GM12878 (cell line): Measurements from ENCODE around the gene PTPRC. TPM values are rescaled to one million over a fixed set of nuclear protein-coding genes. Genes with fewer than 3 reads are reported as not detected.

Experiments used
- ATAC-seq: fragments of 200-7000 bp; cut with Tn5 transposase; 3 replicates; pipeline ENCODE4 v1.9.1; 2020; ENCODE audit warnings: mild to moderate bottlenecking, moderate library complexity
- BruUV-seq: library from RNA; stranded (reverse); fragments of 400-500 nt; replicated peaks from 2 replicates; lab custom pipeline; 2021; lab: Mats Ljungman, UMichigan
- CTCF ChIA-PET: fragments of 300-600 bp; sonication (Branson Sonifier 250); formaldehyde crosslinking; extraction: SDS; loops from one replicate; lab custom pipeline; 2021; ENCODE audit warnings: inconsistent platforms; lab: Yijun Ruan, JAX
- POLR2A ChIA-PET: fragments of 350-600 bp; formaldehyde crosslinking; extraction: SDS; loops from one replicate; lab custom pipeline; 2021; ENCODE audit warnings: inconsistent platforms; lab: Charles Lee
- RAD21 ChIA-PET: fragments of 300-600 bp; sonication (Branson Sonifier 250); formaldehyde crosslinking; loops from one replicate; lab custom pipeline; 2023; ENCODE audit warnings: antibody characterized with exemption; ENCODE audit not compliant: unreplicated experiment; lab: Charles Lee
- SMC1A ChIA-PET: fragments of 300-600 bp; sonication (Branson Sonifier 250); formaldehyde crosslinking; loops from one replicate; lab custom pipeline; 2023; ENCODE audit not compliant: unreplicated experiment, uncharacterized antibody; lab: Charles Lee
- DNase-seq: peaks from one replicate; pipeline ENCODE4 v3.0.0-alpha.2; 2011; ENCODE audit warnings: low read depth, low spot score
- FAIRE-seq: peaks from 3 replicates; lab custom pipeline; 2011; peaks lifted over from hg19 to GRCh38; lab: Jason Lieb, UNC
- H2AFZ ChIP-seq: 2 replicates; pipeline ENCODE4 v1.6.0; 2011; ENCODE audit warnings: low read depth, low read length, control low read depth; ENCODE audit not compliant: control insufficient read depth
- H3K27ac ChIP-seq: 2 replicates; pipeline ENCODE4 v1.5.1; 2011; ENCODE audit warnings: control low read depth; ENCODE audit not compliant: control insufficient read depth, insufficient read depth
- H3K27me3 ChIP-seq, 2 experiments: replicated peaks in 1 of 2; 2 replicates each; pipeline versions ENCODE4 v1.6.0 to v1.6.1; 2011; ENCODE audit warnings: low read length in 1 of 2; ENCODE audit not compliant: control insufficient read depth in 2 of 2, insufficient read depth in 2 of 2
- H3K36me3 ChIP-seq, 2 experiments: 2 replicates each; pipeline ENCODE4 v1.5.1; 2011; ENCODE audit warnings: low read length in 1 of 2; ENCODE audit not compliant: control insufficient read depth in 2 of 2, insufficient read depth in 2 of 2
- H3K4me1 ChIP-seq: 2 replicates; pipeline ENCODE4 v1.6.1; 2011; ENCODE audit warnings: mild to moderate bottlenecking, low read length, moderate library complexity, mixed read lengths; ENCODE audit not compliant: control insufficient read depth, insufficient read depth
- H3K4me2 ChIP-seq: 2 replicates; pipeline ENCODE4 v1.6.0; 2011; ENCODE audit warnings: control low read depth; ENCODE audit not compliant: control insufficient read depth, insufficient read depth
- H3K4me3 ChIP-seq: fragments of 200-600 bp; sonication (generic); 2 replicates; pipeline ENCODE4 v1.5.1; 2016
- H3K79me2 ChIP-seq: 2 replicates; pipeline ENCODE4 v1.6.0; 2011; ENCODE audit warnings: low read length; ENCODE audit not compliant: control insufficient read depth, insufficient read depth
- H3K9ac ChIP-seq: 2 replicates; pipeline ENCODE4 v1.8.0; 2011; ENCODE audit warnings: low read length, control low read depth, mixed read lengths; ENCODE audit not compliant: control insufficient read depth, insufficient read depth
- H3K9me3 ChIP-seq: replicated peaks from 3 replicates; pipeline ENCODE4 v1.5.1; 2011; ENCODE audit warnings: mild to moderate bottlenecking, low read length; ENCODE audit not compliant: control insufficient read depth, insufficient read depth
- H4K20me1 ChIP-seq: 2 replicates; pipeline ENCODE4 v1.6.0; 2011; ENCODE audit not compliant: control insufficient read depth, insufficient read depth
- BHLHE40 ChIP-seq, 2 experiments: fragments of 450-650 bp in 1 of 2; IDR thresholded peaks; 2 replicates each; pipeline ENCODE4 v1.6.1; 2011 to 2017; ENCODE audit warnings: low read depth in 2 of 2, borderline replicate concordance in 1 of 2, improper control_type of control experiment in 1 of 2, low read length in 1 of 2, mild to moderate bottlenecking in 1 of 2
- CBX5 ChIP-seq: sonication (generic); IDR thresholded peaks from 2 replicates; pipeline ENCODE4 v1.6.1; 2016; ENCODE audit warnings: low read depth, moderate library complexity, mild to moderate bottlenecking, inconsistent platforms
- HDGF ChIP-seq: fragments of 450-650 bp; IDR thresholded peaks from 2 replicates; pipeline ENCODE4 v1.6.1; 2016; ENCODE audit warnings: antibody characterized with exemption
- MEF2B ChIP-seq: fragments of 450-650 bp; IDR thresholded peaks from 2 replicates; pipeline ENCODE4 v1.6.1; 2018; ENCODE audit warnings: mild to moderate bottlenecking, moderate library complexity; ENCODE audit not compliant: partially characterized antibody, poor library complexity, severe bottlenecking
- PML ChIP-seq: IDR thresholded peaks from 2 replicates; pipeline ENCODE4 v1.6.1; 2012; ENCODE audit warnings: low read length, inconsistent platforms
- POLR2A ChIP-seq: IDR thresholded peaks from 2 replicates; pipeline ENCODE4 v1.6.1; 2011; ENCODE audit warnings: low read depth, mild to moderate bottlenecking, low read length
- POU2F2 ChIP-seq: IDR thresholded peaks from 3 replicates; pipeline ENCODE4 v1.6.1; 2011; ENCODE audit warnings: low read depth, mild to moderate bottlenecking, low read length, borderline replicate concordance
- SMAD1 ChIP-seq: fragments of 450-650 bp; IDR thresholded peaks from 2 replicates; pipeline ENCODE4 v1.6.1; 2018; ENCODE audit warnings: mild to moderate bottlenecking, low read depth; ENCODE audit not compliant: partially characterized antibody
- TAF1 ChIP-seq: IDR thresholded peaks from 2 replicates; pipeline ENCODE4 v1.6.1; 2011; ENCODE audit warnings: mild to moderate bottlenecking, low read depth, low read length, borderline replicate concordance
- TCF12 ChIP-seq: IDR thresholded peaks from 2 replicates; pipeline ENCODE4 v1.6.1; 2011; ENCODE audit warnings: low read depth, mild to moderate bottlenecking, low read length
- YY1 ChIP-seq: IDR thresholded peaks from 2 replicates; pipeline ENCODE4 v1.6.1; 2011; ENCODE audit warnings: low read depth, mild to moderate bottlenecking, low read length
- ZZZ3 ChIP-seq: IDR thresholded peaks from 2 replicates; pipeline ENCODE4 v1.6.1; 2011; ENCODE audit warnings: low read depth; ENCODE audit not compliant: control insufficient read depth, insufficient read length
- WGBS: methylation state at CpG from one replicate; pipeline ENCODE4 v1.1.6; 2016; ENCODE audit warnings: low lambda C conversion rate; ENCODE audit not compliant: insufficient replicate concordance, insufficient coverage; ENCODE audit errors: missing lambda C conversion rate; 5-methylcytosine and 5-hydroxymethylcytosine counted together
- in situ Hi-C: fragments of 300-500 bp; cut with MboI; formaldehyde crosslinking; loops from 9 replicates; pipeline ENCODE4 v1.14.3; 2018; ENCODE audit warnings: mixed read lengths
- intact Hi-C: fragments of 100-400 bp; cut with micrococcal nuclease; formaldehyde crosslinking; loops from one replicate; pipeline ENCODE4 v1.14.2; 2022; ENCODE audit not compliant: unreplicated experiment
- polyA plus RNA-seq, 11 experiments: library from polyadenylated mRNA; depleted of rRNA in 4 of 11; unstranded in 6 of 11; stranded (reverse) in 5 of 11; fragments of >200 nt; fragmentation: Nextera tagmentation in 4 of 11; fragmentation: Illumina TruSeq in 1 of 11; extraction: Ambion mirVana in 4 of 11; extraction: Trizol in 1 of 11; gene quantifications; 1 replicate in 1 of 11; 2 replicates in 10 of 11; pipeline versions ENCODE4 v1.2.1 to v1.2.3, GENCODE V29; 2011 to 2016; ENCODE audit warnings: inconsistent platforms in 2 of 11, missing spikeins in 2 of 11, low read depth in 1 of 11
- total RNA-seq, 4 experiments: library from RNA; depleted of rRNA in 3 of 4; stranded (reverse); fragments of >200 nt in 3 of 4; fragmentation: Illumina TruSeq in 1 of 4; extraction: Trizol in 1 of 4; gene quantifications; 2 replicates each; pipeline versions ENCODE4 v1.2.1 to v1.2.3, GENCODE V29; 2013 to 2021
- TF ChIP-seq, protein P1 (sequence below): fragments of 450-650 bp; IDR thresholded peaks from 2 replicates; pipeline ENCODE4 v1.6.1; 2017; ENCODE audit warnings: mild to moderate bottlenecking, moderate library complexity
- TF ChIP-seq, protein P2 (sequence below): fragments of 450-650 bp; IDR thresholded peaks from 2 replicates; pipeline ENCODE4 v1.6.1; 2016; ENCODE audit warnings: mild to moderate bottlenecking
- TF ChIP-seq, protein P3 (sequence below): IDR thresholded peaks from 2 replicates; pipeline ENCODE4 v1.6.1; 2012; ENCODE audit warnings: low read length, inconsistent platforms

PTPRC gene
- total and polyA plus RNA-seq, 10 of the 15 experiments (the other 5 are each of a cell fraction or from before 2014, with no cell fraction given) = 72.9 to 221 (median 118) TPM

DNA sequence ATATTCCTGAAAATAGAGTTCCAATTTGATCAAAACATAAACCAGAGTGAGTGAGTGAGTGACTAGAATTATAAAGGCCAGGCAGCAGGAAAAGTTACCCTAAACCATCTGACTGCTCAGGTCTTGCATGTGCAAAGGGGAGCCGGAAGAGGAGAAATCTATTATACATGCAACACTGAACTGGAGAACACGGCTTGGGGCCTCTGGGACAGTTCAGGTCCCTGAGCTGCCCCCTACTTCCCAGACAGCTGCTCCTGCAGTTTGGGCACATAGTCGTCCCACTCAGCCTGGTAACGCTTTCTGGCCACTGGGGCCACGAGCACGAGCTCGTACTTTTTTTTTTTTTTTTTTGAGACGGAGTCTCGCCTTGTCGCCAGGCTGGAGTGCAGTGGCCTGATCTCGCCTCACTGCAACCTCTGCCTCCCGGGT is 40.1 kb downstream of the PTPRC start:
- H3K79me2 ChIP-seq = peaks cover 21% of the 10 kb centered on the region
- ChIA-PET SMC1A (interaction anchor here (0.6 to 2.7 kb wide), 13 partner anchors 9 to 84 kb away, joined by 3 to 12 read pairs (median 5); partner anchors contain the start of gene PTPRC), CTCF (interaction anchor here (0.6 to 0.9 kb wide), 4 partner anchors 11 to 428 kb away, joined by 3 to 4 read pairs (median 4); no protein-coding TSS in a partner anchor)

More for the DNA sequence above, 40.1 kb downstream of the PTPRC start:
- FAIRE-seq = no peak
- BruUV-seq = no TSS peak
- H3K4me1 ChIP-seq = peaks cover 64% of the 10 kb centered on the region
- H2AFZ ChIP-seq = peak overlapping the region; percentile 29
- H3K36me3 ChIP-seq = peaks cover 3 to 5% of the 10 kb centered on the region in 2 experiments; a peak in 3 of 4 replicates
- POLR2A ChIA-PET = interaction anchor here (0.5 to 3.6 kb wide), 16 partner anchors 8 to 712 kb away, joined by 3 to 17 read pairs (median 4); no protein-coding TSS in a partner anchor
- peak overlapping the region; percentile 18; the same call in 1 of the 2 replicates for H3K4me3 ChIP-seq
- H3K9me3 ChIP-seq = no peaks in the 10 kb centered on the region; the same call in 1 of the 3 replicates
- in situ Hi-C loops (loop anchor here (10.0 to 25.0 kb wide), 3 partner anchors 514 to 1142 kb away; partner anchors contain the start of genes C1orf53 and LHX9), intact Hi-C loops (loop anchor here (2.0 kb wide), 1 partner anchor 14 kb away; no protein-coding TSS in a partner anchor)
- no peaks in the 10 kb centered on the region for H4K20me1 ChIP-seq
- TF ChIP-seq TCF12 (peak; percentile 57; the same call in 1 of the 2 replicates), SMAD1 (no peak), YY1 (peak; percentile 14; the same call in 1 of the 2 replicates), TAF1 (0 out of 2 replicates have a peak, but pooled peaks have one; percentile 46), POU2F2 (peak; percentile 46; the same call in 1 of the 3 replicates), HDGF (no peak), BHLHE40 (IDR thresholded peaks at IDR 0.05; ENCODE audit: borderline replicate concordance in 1 of 2, low read depth in 2 of 2, low read length in 1 of 2) (peak in 1 of 2 experiments; percentile 49; a peak in 1 of 4 replicates), ZZZ3 (no peak), CBX5 (peak; percentile 46; the same call in 1 of the 2 replicates), MEF2B (peak; percentile 83), PML (0 out of 2 replicates have a peak, but pooled peaks have one; percentile 12), POLR2A (peak; percentile 22; the same call in 1 of the 2 replicates)
- TF ChIP-seq, protein P1, sequence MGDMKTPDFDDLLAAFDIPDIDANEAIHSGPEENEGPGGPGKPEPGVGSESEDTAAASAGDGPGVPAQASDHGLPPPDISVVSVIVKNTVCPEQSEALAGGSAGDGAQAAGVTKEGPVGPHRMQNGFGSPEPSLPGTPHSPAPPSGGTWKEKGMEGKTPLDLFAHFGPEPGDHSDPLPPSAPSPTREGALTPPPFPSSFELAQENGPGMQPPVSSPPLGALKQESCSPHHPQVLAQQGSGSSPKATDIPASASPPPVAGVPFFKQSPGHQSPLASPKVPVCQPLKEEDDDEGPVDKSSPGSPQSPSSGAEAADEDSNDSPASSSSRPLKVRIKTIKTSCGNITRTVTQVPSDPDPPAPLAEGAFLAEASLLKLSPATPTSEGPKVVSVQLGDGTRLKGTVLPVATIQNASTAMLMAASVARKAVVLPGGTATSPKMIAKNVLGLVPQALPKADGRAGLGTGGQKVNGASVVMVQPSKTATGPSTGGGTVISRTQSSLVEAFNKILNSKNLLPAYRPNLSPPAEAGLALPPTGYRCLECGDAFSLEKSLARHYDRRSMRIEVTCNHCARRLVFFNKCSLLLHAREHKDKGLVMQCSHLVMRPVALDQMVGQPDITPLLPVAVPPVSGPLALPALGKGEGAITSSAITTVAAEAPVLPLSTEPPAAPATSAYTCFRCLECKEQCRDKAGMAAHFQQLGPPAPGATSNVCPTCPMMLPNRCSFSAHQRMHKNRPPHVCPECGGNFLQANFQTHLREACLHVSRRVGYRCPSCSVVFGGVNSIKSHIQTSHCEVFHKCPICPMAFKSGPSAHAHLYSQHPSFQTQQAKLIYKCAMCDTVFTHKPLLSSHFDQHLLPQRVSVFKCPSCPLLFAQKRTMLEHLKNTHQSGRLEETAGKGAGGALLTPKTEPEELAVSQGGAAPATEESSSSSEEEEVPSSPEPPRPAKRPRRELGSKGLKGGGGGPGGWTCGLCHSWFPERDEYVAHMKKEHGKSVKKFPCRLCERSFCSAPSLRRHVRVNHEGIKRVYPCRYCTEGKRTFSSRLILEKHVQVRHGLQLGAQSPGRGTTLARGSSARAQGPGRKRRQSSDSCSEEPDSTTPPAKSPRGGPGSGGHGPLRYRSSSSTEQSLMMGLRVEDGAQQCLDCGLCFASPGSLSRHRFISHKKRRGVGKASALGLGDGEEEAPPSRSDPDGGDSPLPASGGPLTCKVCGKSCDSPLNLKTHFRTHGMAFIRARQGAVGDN = peak; percentile 57
- TF ChIP-seq, protein P2, sequence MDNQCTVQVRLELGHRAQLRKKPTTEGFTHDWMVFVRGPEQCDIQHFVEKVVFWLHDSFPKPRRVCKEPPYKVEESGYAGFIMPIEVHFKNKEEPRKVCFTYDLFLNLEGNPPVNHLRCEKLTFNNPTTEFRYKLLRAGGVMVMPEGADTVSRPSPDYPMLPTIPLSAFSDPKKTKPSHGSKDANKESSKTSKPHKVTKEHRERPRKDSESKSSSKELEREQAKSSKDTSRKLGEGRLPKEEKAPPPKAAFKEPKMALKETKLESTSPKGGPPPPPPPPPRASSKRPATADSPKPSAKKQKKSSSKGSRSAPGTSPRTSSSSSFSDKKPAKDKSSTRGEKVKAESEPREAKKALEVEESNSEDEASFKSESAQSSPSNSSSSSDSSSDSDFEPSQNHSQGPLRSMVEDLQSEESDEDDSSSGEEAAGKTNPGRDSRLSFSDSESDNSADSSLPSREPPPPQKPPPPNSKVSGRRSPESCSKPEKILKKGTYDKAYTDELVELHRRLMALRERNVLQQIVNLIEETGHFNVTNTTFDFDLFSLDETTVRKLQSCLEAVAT = peak; percentile 66; the same call in 1 of the 2 replicates
- TF ChIP-seq, protein P3, sequence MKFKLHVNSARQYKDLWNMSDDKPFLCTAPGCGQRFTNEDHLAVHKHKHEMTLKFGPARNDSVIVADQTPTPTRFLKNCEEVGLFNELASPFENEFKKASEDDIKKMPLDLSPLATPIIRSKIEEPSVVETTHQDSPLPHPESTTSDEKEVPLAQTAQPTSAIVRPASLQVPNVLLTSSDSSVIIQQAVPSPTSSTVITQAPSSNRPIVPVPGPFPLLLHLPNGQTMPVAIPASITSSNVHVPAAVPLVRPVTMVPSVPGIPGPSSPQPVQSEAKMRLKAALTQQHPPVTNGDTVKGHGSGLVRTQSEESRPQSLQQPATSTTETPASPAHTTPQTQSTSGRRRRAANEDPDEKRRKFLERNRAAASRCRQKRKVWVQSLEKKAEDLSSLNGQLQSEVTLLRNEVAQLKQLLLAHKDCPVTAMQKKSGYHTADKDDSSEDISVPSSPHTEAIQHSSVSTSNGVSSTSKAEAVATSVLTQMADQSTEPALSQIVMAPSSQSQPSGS = 0 out of 2 replicates have a peak, but pooled peaks have one; percentile 7
- peak; percentile 51 for ATAC-seq
- H3K27me3 ChIP-seq = no peaks in the 10 kb centered on the region
- WGBS = 0% methylated on average over 8 of the region's 12 CpGs
- peak overlapping the region; percentile 53 for H3K9ac ChIP-seq
- H3K4me2 ChIP-seq = peak overlapping the region; percentile 78
- RAD21 ChIA-PET = interaction anchor here (0.6 to 3.2 kb wide), 14 partner anchors 11 to 223 kb away, joined by 3 to 28 read pairs (median 3); partner anchors contain the start of gene PTPRC
- H3K27ac ChIP-seq = peak overlapping the region; percentile 79
- no peak for DNase-seq
